Vagina (tissue), 2 donors: ENCODE data around the gene IMMP2L. TPM values are rescaled to one million over a fixed set of nuclear protein-coding genes. Genes with fewer than 3 reads are reported as not detected.

ENCODE experiments used
- DNase-seq, 2 donors: peaks; one replicate each; pipeline ENCODE4 v3.0.0-alpha.2; 2017; ENCODE audit errors: extremely low spot score in 2 of 2
- H3K27ac ChIP-seq: fragments of 200-600 bp; sonication (generic); one replicate; pipeline ENCODE4 v1.5.1; 2019
- H3K27me3 ChIP-seq: fragments of 200-600 bp; sonication (generic); one replicate; pipeline ENCODE4 v1.5.1; 2019
- H3K36me3 ChIP-seq, 2 donors: fragments of 200-600 bp; sonication (generic); one replicate each; pipeline ENCODE4 v1.5.1; 2017 to 2019
- H3K4me1 ChIP-seq: fragments of 200-600 bp; sonication (generic); one replicate; pipeline ENCODE4 v1.5.1; 2019
- H3K4me3 ChIP-seq, 2 donors: fragments of 200-600 bp; sonication (generic); 1 replicate in 1 of 2; 2 replicates in 1 of 2; pipeline ENCODE4 v1.5.1; 2016 to 2019
- H3K9me3 ChIP-seq: fragments of 200-600 bp; sonication (generic); one replicate; pipeline ENCODE4 v1.5.1; 2019
- CTCF ChIP-seq, 3 experiments: fragments of 450-650 bp in 2 of 3; fragments of 200-600 bp in 1 of 3; sonication (generic) in 1 of 3; IDR thresholded peaks; one replicate each; pipeline ENCODE4 v1.5.1; 2017 to 2019; ENCODE audit warnings: antibody characterized with exemption in 3 of 3, mild to moderate bottlenecking in 2 of 3, moderate library complexity in 2 of 3
- POLR2A ChIP-seq, 2 donors: fragments of 450-650 bp; IDR thresholded peaks; one replicate each; pipeline ENCODE4 v1.6.1; 2017; ENCODE audit warnings: antibody characterized with exemption in 2 of 2, mild to moderate bottlenecking in 2 of 2, moderate library complexity in 2 of 2
- POLR2AphosphoS5 ChIP-seq, 2 donors: sonication (generic); formaldehyde crosslinking; IDR thresholded peaks; one replicate each; pipeline ENCODE4 v1.9.0; 2017; ENCODE audit warnings: antibody characterized with exemption in 2 of 2, mild to moderate bottlenecking in 2 of 2, low read depth in 1 of 2; ENCODE audit not compliant: insufficient read depth in 1 of 2
- intact Hi-C: fragments of 100-400 bp; cut with DNase I; formaldehyde crosslinking; loops from one replicate; pipeline ENCODE4 v1.15.1; 2023
- total RNA-seq: library from RNA; depleted of rRNA; stranded (reverse); fragments of >200 nt; gene quantifications from one replicate; pipeline ENCODE4 v1.2.3, GENCODE V29; 2016

The IMMP2L gene
- total RNA-seq, 1 donor from 2014 or later, result 13.3 TPM

- no peak overlapping the region for H3K4me3 ChIP-seq
- no peaks in the 10 kb centered on the region for H3K4me1 ChIP-seq
- no peak for DNase-seq
- TF ChIP-seq CTCF (IDR thresholded peaks at IDR 0.05) (no peak), POLR2AphosphoS5 (IDR thresholded peaks at IDR 0.05; ENCODE audit: insufficient read depth in 1 of 2, low read depth in 1 of 2) (no peak), POLR2A (IDR thresholded peaks at IDR 0.05) (no peak)
- H3K36me3 ChIP-seq, result no peaks in the 10 kb centered on the region
- no peak overlapping the region for H3K27ac ChIP-seq
- intact Hi-C loops, result no loop called here
- no peaks in the 10 kb centered on the region for H3K27me3 ChIP-seq
- no peaks in the 10 kb centered on the region for H3K9me3 ChIP-seq
Measured at GRCh38 chr7:111320133-111320532, 242.2 kb downstream of the IMMP2L start.

- intact Hi-C loops, result no loop called here
- DNase-seq, result no peak
- Histone ChIP-seq H3K27me3 (no peaks in the 10 kb centered on the region), H3K4me1 (no peaks in the 10 kb centered on the region), H3K9me3 (no peaks in the 10 kb centered on the region), H3K36me3 (no peaks in the 10 kb centered on the region), H3K27ac (no peak overlapping the region), H3K4me3 (no peak overlapping the region)
- TF ChIP-seq CTCF (IDR thresholded peaks at IDR 0.05) (no peak), POLR2A (IDR thresholded peaks at IDR 0.05) (no peak), POLR2AphosphoS5 (IDR thresholded peaks at IDR 0.05; ENCODE audit: insufficient read depth in 1 of 2, low read depth in 1 of 2) (no peak)
Measured at GRCh38 chr7:111312966-111313365, 249.3 kb downstream of the IMMP2L start.

- DNase-seq, result no peak
- Histone ChIP-seq H3K4me1 (no peaks in the 10 kb centered on the region), H3K9me3 (no peaks in the 10 kb centered on the region), H3K27me3 (no peaks in the 10 kb centered on the region), H3K36me3 (no peaks in the 10 kb centered on the region), H3K27ac (no peak overlapping the region), H3K4me3 (no peak overlapping the region)
- intact Hi-C loops, result no loop called here
- TF ChIP-seq POLR2AphosphoS5 (IDR thresholded peaks at IDR 0.05; ENCODE audit: insufficient read depth in 1 of 2, low read depth in 1 of 2) (no peak), CTCF (IDR thresholded peaks at IDR 0.05) (no peak), POLR2A (IDR thresholded peaks at IDR 0.05) (no peak)
Measured at GRCh38 chr7:111308691-111309090, 253.6 kb downstream of the IMMP2L start.

DNA sequence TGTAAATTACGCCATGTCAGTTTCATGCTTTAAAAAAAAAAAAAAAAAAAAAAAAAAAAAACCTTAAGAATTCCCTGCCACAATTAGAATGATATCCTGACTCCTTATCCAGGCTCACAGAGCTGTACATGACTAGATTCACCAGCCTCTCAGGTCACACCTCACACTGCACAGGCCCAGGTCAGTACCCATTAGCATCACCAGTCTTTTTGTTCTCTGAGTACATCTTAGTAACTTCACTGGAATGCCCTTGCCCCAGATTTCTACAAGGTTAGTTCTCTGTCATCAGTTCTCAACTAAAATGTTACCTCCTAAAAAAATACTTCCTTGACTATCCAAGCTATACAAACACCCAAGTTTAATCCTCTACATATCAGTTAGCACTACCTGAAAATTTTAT, 260.4 kb downstream of the IMMP2L start:
- Histone ChIP-seq H3K9me3 (no peaks in the 10 kb centered on the region), H3K27me3 (no peaks in the 10 kb centered on the region), H3K27ac (no peak overlapping the region), H3K36me3 (no peaks in the 10 kb centered on the region), H3K4me3 (no peak overlapping the region), H3K4me1 (no peaks in the 10 kb centered on the region)
- TF ChIP-seq CTCF (IDR thresholded peaks at IDR 0.05) (no peak), POLR2A (IDR thresholded peaks at IDR 0.05) (no peak), POLR2AphosphoS5 (IDR thresholded peaks at IDR 0.05; ENCODE audit: insufficient read depth in 1 of 2, low read depth in 1 of 2) (no peak)
- intact Hi-C loops, result no loop called here
- no peak for DNase-seq

- TF ChIP-seq POLR2AphosphoS5 (IDR thresholded peaks at IDR 0.05; ENCODE audit: insufficient read depth in 1 of 2, low read depth in 1 of 2) (no peak), POLR2A (IDR thresholded peaks at IDR 0.05) (no peak), CTCF (IDR thresholded peaks at IDR 0.05) (no peak)
Measured at GRCh38 chr7:111294494-111294893, 267.8 kb downstream of the IMMP2L start.

More at GRCh38 chr7:111294494-111294893, 267.8 kb downstream of the IMMP2L start:
- Histone ChIP-seq H3K27me3 (no peaks in the 10 kb centered on the region), H3K9me3 (no peaks in the 10 kb centered on the region), H3K36me3 (no peaks in the 10 kb centered on the region), H3K4me1 (peaks cover 8% of the 10 kb centered on the region), H3K4me3 (no peak overlapping the region), H3K27ac (no peak overlapping the region)
- intact Hi-C loops, result no loop called here
- no peak for DNase-seq
